Measurements from ENCODE around the gene FOXC2. TPM values are rescaled to one million over a fixed set of nuclear protein-coding genes. Genes with fewer than 3 reads are reported as not detected.

Gene FOXC2
- total and polyA plus RNA-seq, 2 donors (not counting 1 experiment from before 2014, with no cell fraction given) = not detected

GRCh38 chr16:86521236-86522197 lies 45.1 kb upstream of the FOXC2 start:
- Histone ChIP-seq H3K4me2 (replicated peaks; ENCODE audit: low read depth, low read length, poor library complexity, severe bottlenecking) (no peak overlapping the region), H3K79me2 (ENCODE audit: control insufficient read depth, insufficient read depth, low read length) (no peaks in the 10 kb centered on the region), H2AFZ (ENCODE audit: insufficient read depth, low read depth, low read length, poor library complexity, severe bottlenecking) (no peak overlapping the region), H3K27me3 (replicated peaks in 1 of 4; ENCODE audit: control extremely low read depth in 1 of 4, control insufficient read depth in 3 of 4, insufficient read depth in 4 of 4, low read length in 3 of 4) (peaks cover 0 to 58% (median 25%) of the 10 kb centered on the region in 4 experiments), H4K20me1 (ENCODE audit: control insufficient read depth, insufficient read depth, low read length, poor library complexity, severe bottlenecking) (no peaks in the 10 kb centered on the region), H3K4me3 (ENCODE audit: control extremely low read depth in 1 of 5, extremely low read depth in 1 of 5, insufficient read depth in 1 of 5, low read depth in 2 of 5, low read length in 4 of 5) (no peak overlapping the region), H3K36me3 (replicated peaks in 1 of 2; ENCODE audit: control extremely low read depth in 1 of 2, control insufficient read depth in 1 of 2, extremely low read depth in 1 of 2, insufficient read depth in 2 of 2, low read length in 1 of 2) (no peaks in the 10 kb centered on the region), H3K27ac (ENCODE audit: low read length in 2 of 2) (no peak overlapping the region), H3K9me3 (ENCODE audit: control extremely low read depth in 1 of 3, control insufficient read depth in 2 of 3, insufficient read depth in 1 of 3, low read length in 2 of 3) (peaks cover 0 to 3% (median 0%) of the 10 kb centered on the region in 3 donors), H3K4me1 (ENCODE audit: control insufficient read depth in 2 of 2, insufficient read depth in 2 of 2, low read length in 2 of 2) (peaks cover 7 to 10% of the 10 kb centered on the region in 2 donors), H3K9ac (ENCODE audit: low read length) (no peak overlapping the region)
- no peak for TF ChIP-seq CTCF (IDR thresholded peaks at IDR 0.05)
- no peak for TF ChIP-seq EZH2 (IDR thresholded peaks at IDR 0.05; ENCODE audit: borderline replicate concordance, insufficient read depth, low read depth, low read length, poor library complexity, severe bottlenecking)
- 76% methylated on average over 28 of the region's 35 CpGs for WGBS (ENCODE audit: insufficient coverage)
- CTCF ChIA-PET = interaction anchor here (0.7 to 5.9 kb wide), 3 partner anchors 10 to 701 kb away, joined by 3 to 59 read pairs (median 6); no protein-coding TSS in a partner anchor
- Mint-ChIP-seq H3K4me1 (peaks cover 8% of the 10 kb centered on the region), H3K27me3 (peaks cover 42% of the 10 kb centered on the region), H3K9me3 (ENCODE audit: insufficient read depth) (no peaks in the 10 kb centered on the region), H3K4me3 (no peak overlapping the region), H3K27ac (no peak overlapping the region)
- POLR2A ChIA-PET = no interaction called here
- intact Hi-C loops (cut with micrococcal nuclease) = loop anchor here (2.0 to 5.0 kb wide), 2 partner anchors 179 to 449 kb away; no protein-coding TSS in a partner anchor
- no peak for ATAC-seq (ENCODE audit: low read depth)
- no peak for DNase-seq

GRCh38 chr16:86522634-86523033 lies 44.0 kb upstream of the FOXC2 start:
- peaks cover 0 to 3% (median 0%) of the 10 kb centered on the region in 3 donors for H3K9me3 ChIP-seq (ENCODE audit: control extremely low read depth in 1 of 3, control insufficient read depth in 2 of 3, insufficient read depth in 1 of 3, low read length in 2 of 3)
- peaks cover 8% of the 10 kb centered on the region for H3K4me1 Mint-ChIP-seq
- WGBS (ENCODE audit: insufficient coverage) = 86% methylated on average over 13 of the region's 16 CpGs
- no peak for ATAC-seq (ENCODE audit: low read depth)
- peaks cover 33% of the 10 kb centered on the region for H3K27me3 Mint-ChIP-seq
- H4K20me1 ChIP-seq (ENCODE audit: control insufficient read depth, insufficient read depth, low read length, poor library complexity, severe bottlenecking) = no peaks in the 10 kb centered on the region
- no peak overlapping the region for H3K27ac ChIP-seq (ENCODE audit: low read length in 2 of 2)
- no peak overlapping the region for H3K27ac Mint-ChIP-seq
- ChIA-PET POLR2A (no interaction called here), CTCF (no interaction called here)
- no peak for DNase-seq
- H3K4me3 Mint-ChIP-seq = no peak overlapping the region
- no peak for TF ChIP-seq EZH2 (IDR thresholded peaks at IDR 0.05; ENCODE audit: borderline replicate concordance, insufficient read depth, low read depth, low read length, poor library complexity, severe bottlenecking)
- TF ChIP-seq CTCF (IDR thresholded peaks at IDR 0.05) = no peak
- H3K79me2 ChIP-seq (ENCODE audit: control insufficient read depth, insufficient read depth, low read length) = no peaks in the 10 kb centered on the region
- H3K36me3 ChIP-seq (replicated peaks in 1 of 2; ENCODE audit: control extremely low read depth in 1 of 2, control insufficient read depth in 1 of 2, extremely low read depth in 1 of 2, insufficient read depth in 2 of 2, low read length in 1 of 2) = no peaks in the 10 kb centered on the region
- no peak overlapping the region for H3K9ac ChIP-seq (ENCODE audit: low read length)
- no peak overlapping the region for H3K4me2 ChIP-seq (replicated peaks; ENCODE audit: low read depth, low read length, poor library complexity, severe bottlenecking)
- H3K27me3 ChIP-seq (replicated peaks in 1 of 4; ENCODE audit: control extremely low read depth in 1 of 4, control insufficient read depth in 3 of 4, insufficient read depth in 4 of 4, low read length in 3 of 4) = peaks cover 0 to 46% (median 19%) of the 10 kb centered on the region in 4 experiments
- no peak overlapping the region for H3K4me3 ChIP-seq (ENCODE audit: control extremely low read depth in 1 of 5, extremely low read depth in 1 of 5, insufficient read depth in 1 of 5, low read depth in 2 of 5, low read length in 4 of 5)
- intact Hi-C loops (cut with micrococcal nuclease) = loop anchor here (5.0 kb wide), 1 partner anchor 180 kb away; no protein-coding TSS in a partner anchor
- H2AFZ ChIP-seq (ENCODE audit: insufficient read depth, low read depth, low read length, poor library complexity, severe bottlenecking) = no peak overlapping the region
- no peaks in the 10 kb centered on the region for H3K9me3 Mint-ChIP-seq (ENCODE audit: insufficient read depth)
- peaks cover 7 to 10% of the 10 kb centered on the region in 2 donors for H3K4me1 ChIP-seq (ENCODE audit: control insufficient read depth in 2 of 2, insufficient read depth in 2 of 2, low read length in 2 of 2)
